CD4-positive, alpha-beta T cell treated with Interleukin-10 for 1 hour (primary cell): ENCODE data around the gene WDR3.
"Not testable (repeated sequence)": the region's sequence is repeated elsewhere in the genome, so short reads cannot be mapped to it uniquely, and the experiment has no call there.

ENCODE experiments used
- DNase-seq: peaks from one replicate; pipeline ENCODE4 v3.0.0-alpha.2; 2020

The WDR3 gene

GRCh38 chr1:117929343-117930172 lies at the start of gene WDR3, which contains the start of gene GDAP2:
WDR3 (plus strand) TSS chr1:117929739; CDS start chr1:117933320, 3,581 bp downstream.
GDAP2 (minus strand) TSS chr1:117929621; CDS start chr1:117920357, 9,264 bp downstream.
- DNase-seq = peak; percentile 96

- no peak for DNase-seq
Observed at GRCh38 chr1:117883616-117884015, 45.9 kb upstream of the WDR3 start.

GRCh38 chr1:117886101-117886795 lies 43.3 kb upstream of the WDR3 start:
- no peak for DNase-seq

- DNase-seq = no peak
Observed at GRCh38 chr1:117890452-117890851, 39.1 kb upstream of the WDR3 start.

- DNase-seq = no peak
Observed at GRCh38 chr1:117892512-117892911, 37.0 kb upstream of the WDR3 start.

- no peak for DNase-seq
Observed at GRCh38 chr1:117894078-117894477, 35.5 kb upstream of the WDR3 start.

GRCh38 chr1:117895482-117896114 lies 33.9 kb upstream of the WDR3 start:
- DNase-seq = peak; percentile 65

GRCh38 chr1:117897551-117897950 lies 32.0 kb upstream of the WDR3 start:
- no peak for DNase-seq

GRCh38 chr1:117899801-117900200 lies 29.7 kb upstream of the WDR3 start:
- no peak for DNase-seq

- DNase-seq = no peak
Observed at GRCh38 chr1:117902944-117903343, 26.6 kb upstream of the WDR3 start.

- DNase-seq = no peak
Observed at GRCh38 chr1:117904485-117904884, 25.1 kb upstream of the WDR3 start.

- no peak for DNase-seq
Observed at GRCh38 chr1:117905019-117905418, 24.5 kb upstream of the WDR3 start.

- DNase-seq = no peak
Observed at GRCh38 chr1:117911051-117911450, 18.5 kb upstream of the WDR3 start.

- no peak for DNase-seq
Observed at GRCh38 chr1:117919376-117919775, 10.2 kb upstream of the WDR3 start.

GRCh38 chr1:117921991-117922390 lies 7.5 kb upstream of the WDR3 start:
- DNase-seq = no peak

- not testable (repeated sequence) for DNase-seq
Observed at GRCh38 chr1:117922717-117923116, 6.8 kb upstream of the WDR3 start.

- no peak for DNase-seq
Observed at GRCh38 chr1:117925981-117926380, 3.6 kb upstream of the WDR3 start.

GRCh38 chr1:117928881-117929342 lies 627 bp upstream of the WDR3 start:
- peak; percentile 62 for DNase-seq

GRCh38 chr1:117930173-117930447 lies 571 bp downstream of the WDR3 start:
- DNase-seq = no peak

- no peak for DNase-seq
Observed at GRCh38 chr1:117930484-117930883, 945 bp downstream of the WDR3 start.

GRCh38 chr1:117932576-117932975 lies 3.0 kb downstream of the WDR3 start:
- no peak for DNase-seq

GRCh38 chr1:117933769-117934168 lies 4.2 kb downstream of the WDR3 start:
- DNase-seq = no peak

GRCh38 chr1:117942293-117942692 lies 12.8 kb downstream of the WDR3 start:
- no peak for DNase-seq

- no peak for DNase-seq
Observed at GRCh38 chr1:117952386-117952785, 22.8 kb downstream of the WDR3 start.
